ENCODE results near the gene CHGA. TPM values are rescaled to one million over a fixed set of nuclear protein-coding genes. Genes with fewer than 3 reads are reported as not detected.

CHGA gene
- polyA plus RNA-seq, 1 experiment, result not detected

DNA sequence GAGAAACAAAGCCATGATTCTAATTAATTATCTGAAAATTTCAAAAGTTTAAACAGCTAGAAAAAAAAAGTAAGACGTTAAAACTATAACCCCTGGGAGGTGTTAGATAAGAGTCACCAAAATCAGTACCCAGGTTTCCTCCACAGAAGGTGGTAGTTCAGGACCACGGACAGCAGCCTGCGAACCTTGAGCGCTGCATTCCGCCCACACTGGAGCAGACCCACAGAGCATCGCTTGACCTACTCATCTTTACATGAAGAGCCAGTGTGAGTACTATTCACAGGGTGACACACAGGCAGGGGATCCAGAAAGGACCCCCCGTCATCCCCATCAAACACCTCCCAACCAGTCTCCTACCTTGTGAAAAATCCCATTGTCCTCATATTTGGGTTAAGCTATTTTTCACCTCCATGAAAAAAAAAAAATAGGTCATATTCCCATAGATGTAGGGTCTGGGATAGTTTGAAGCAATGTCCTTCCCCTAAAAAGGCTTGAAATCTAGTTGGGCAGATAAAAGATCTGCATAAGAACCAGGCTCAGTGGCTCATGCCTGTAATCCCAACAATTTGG is 8.8 kb upstream of the CHGA start:
- DNase-seq (ENCODE audit: low read depth, low spot score), result no peak
- ChIA-PET CTCF (no interaction called here), POLR2A (no interaction called here)
- no peaks in the 10 kb centered on the region; the same call in 1 of the 2 replicates for H3K9me3 ChIP-seq (ENCODE audit: control insufficient read depth, insufficient read depth, low read length)
- H3K4me3 ChIP-seq (ENCODE audit: low read depth, low read length), result no peak overlapping the region
- H3K27me3 ChIP-seq (ENCODE audit: control insufficient read depth, insufficient read depth, low read length), result no peaks in the 10 kb centered on the region
- TF ChIP-seq, protein P1, sequence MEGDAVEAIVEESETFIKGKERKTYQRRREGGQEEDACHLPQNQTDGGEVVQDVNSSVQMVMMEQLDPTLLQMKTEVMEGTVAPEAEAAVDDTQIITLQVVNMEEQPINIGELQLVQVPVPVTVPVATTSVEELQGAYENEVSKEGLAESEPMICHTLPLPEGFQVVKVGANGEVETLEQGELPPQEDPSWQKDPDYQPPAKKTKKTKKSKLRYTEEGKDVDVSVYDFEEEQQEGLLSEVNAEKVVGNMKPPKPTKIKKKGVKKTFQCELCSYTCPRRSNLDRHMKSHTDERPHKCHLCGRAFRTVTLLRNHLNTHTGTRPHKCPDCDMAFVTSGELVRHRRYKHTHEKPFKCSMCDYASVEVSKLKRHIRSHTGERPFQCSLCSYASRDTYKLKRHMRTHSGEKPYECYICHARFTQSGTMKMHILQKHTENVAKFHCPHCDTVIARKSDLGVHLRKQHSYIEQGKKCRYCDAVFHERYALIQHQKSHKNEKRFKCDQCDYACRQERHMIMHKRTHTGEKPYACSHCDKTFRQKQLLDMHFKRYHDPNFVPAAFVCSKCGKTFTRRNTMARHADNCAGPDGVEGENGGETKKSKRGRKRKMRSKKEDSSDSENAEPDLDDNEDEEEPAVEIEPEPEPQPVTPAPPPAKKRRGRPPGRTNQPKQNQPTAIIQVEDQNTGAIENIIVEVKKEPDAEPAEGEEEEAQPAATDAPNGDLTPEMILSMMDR (IDR thresholded peaks at IDR 0.05; ENCODE audit: low read depth, low read length), result no peak
- no peak overlapping the region for H3K27ac ChIP-seq (ENCODE audit: low read depth, low read length)

DNA sequence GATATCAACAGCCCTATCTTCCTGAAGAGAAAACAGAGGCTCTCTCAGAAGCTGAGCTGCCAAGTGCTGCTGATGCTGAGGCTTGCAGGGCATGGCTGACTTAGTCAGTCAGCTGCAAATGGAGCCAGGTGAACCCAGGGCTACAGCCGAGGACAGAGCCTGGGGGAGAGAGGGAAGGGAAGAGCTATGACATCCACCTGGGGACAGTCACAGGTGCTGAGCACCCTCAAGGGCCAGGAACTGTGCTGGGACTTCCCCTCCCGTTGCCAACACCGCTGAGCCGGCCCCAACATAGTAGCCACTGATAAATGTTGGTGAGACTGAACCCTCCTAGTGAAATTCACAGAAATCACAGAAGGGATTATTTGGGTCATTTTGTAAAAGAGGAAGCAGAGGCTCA is 6.7 kb upstream of the CHGA start:
- H3K9me3 ChIP-seq (ENCODE audit: control insufficient read depth, insufficient read depth, low read length), result no peaks in the 10 kb centered on the region; the same call in 1 of the 2 replicates
- POLR2A ChIA-PET, result no interaction called here
- no peak overlapping the region for H3K4me3 ChIP-seq (ENCODE audit: low read depth, low read length)
- no peak overlapping the region for H3K27ac ChIP-seq (ENCODE audit: low read depth, low read length)
- no peaks in the 10 kb centered on the region for H3K27me3 ChIP-seq (ENCODE audit: control insufficient read depth, insufficient read depth, low read length)
- TF ChIP-seq, protein P1 (IDR thresholded peaks at IDR 0.05; ENCODE audit: low read depth, low read length), result no peak
- CTCF ChIA-PET, result no interaction called here
- DNase-seq (ENCODE audit: low read depth, low spot score), result no peak

DNA sequence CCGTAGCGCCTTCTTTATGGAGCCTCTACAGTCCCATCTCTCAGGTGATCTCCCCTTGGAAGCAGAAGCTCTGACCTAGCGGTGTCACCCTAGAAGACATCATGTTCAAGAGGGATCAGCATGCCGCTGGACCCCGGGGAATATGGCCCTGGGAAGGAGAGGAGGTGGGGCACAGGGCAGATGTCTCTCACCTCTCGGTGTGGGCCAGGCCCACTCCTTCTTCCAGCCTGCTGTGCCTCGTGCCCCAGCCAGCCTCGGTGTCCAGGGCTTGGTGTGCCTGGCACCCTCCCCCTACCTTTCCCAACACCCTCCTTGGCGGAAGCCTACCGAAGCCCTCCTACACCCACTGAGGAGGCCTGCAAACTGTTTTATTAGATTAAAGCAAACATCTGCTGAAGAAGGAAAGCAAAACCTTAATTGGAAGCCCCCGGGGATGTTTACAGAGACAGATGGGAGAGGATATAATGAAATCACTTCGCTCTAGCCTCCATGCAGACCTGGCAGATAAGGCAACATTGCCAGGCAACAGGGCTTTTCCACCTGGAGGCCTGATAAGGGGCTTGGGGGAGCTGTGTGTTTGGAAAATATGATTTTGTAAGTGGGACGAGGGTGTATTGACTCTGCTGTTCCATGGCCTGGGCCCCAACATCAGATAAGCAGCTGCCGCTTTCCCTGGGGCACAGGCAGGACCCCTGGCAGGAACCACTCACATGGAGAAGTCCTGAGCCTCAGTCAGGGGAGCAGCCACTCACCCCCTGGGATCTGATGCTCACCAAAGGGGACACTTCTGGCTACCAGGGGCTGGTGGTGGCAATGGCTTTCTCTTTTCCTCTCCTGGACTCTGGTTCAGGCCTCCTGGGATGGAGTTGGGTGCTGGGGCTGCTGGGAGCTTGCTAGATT is 5.7 kb upstream of the CHGA start:
- no peak overlapping the region for H3K27ac ChIP-seq (ENCODE audit: low read depth, low read length)
- DNase-seq (ENCODE audit: low read depth, low spot score), result no peak
- ChIA-PET POLR2A (no interaction called here), CTCF (no interaction called here)
- no peaks in the 10 kb centered on the region; the same call in 1 of the 2 replicates for H3K9me3 ChIP-seq (ENCODE audit: control insufficient read depth, insufficient read depth, low read length)
- no peak overlapping the region for H3K4me3 ChIP-seq (ENCODE audit: low read depth, low read length)
- peaks cover 2% of the 10 kb centered on the region for H3K27me3 ChIP-seq (ENCODE audit: control insufficient read depth, insufficient read depth, low read length)
- TF ChIP-seq, protein P1 (IDR thresholded peaks at IDR 0.05; ENCODE audit: low read depth, low read length), result no peak

DNA sequence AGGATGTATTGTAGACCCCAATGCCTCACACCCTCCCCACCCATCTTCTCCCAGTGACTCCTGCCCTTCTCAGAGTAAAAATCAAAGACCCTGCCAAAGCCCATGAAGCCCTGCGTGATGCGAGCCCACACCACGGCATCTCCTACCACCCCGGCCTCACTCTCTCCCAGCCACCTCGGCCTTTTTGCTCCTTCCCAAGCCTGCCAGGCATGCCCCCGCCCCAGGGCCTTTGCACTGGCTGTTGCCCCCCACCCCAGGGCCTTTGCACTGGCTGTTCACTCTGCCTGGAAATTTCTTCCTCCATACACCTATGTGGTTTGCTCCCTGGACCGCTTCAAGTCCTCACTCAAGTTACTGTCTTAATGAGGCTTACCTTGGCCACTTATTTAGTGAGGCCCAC is 5.0 kb upstream of the CHGA start:
- TF ChIP-seq, protein P1 (IDR thresholded peaks at IDR 0.05; ENCODE audit: low read depth, low read length), result no peak
- Histone ChIP-seq H3K9me3 (ENCODE audit: control insufficient read depth, insufficient read depth, low read length) (no peaks in the 10 kb centered on the region), H3K4me3 (ENCODE audit: low read depth, low read length) (no peak overlapping the region), H3K27ac (ENCODE audit: low read depth, low read length) (no peak overlapping the region), H3K27me3 (ENCODE audit: control insufficient read depth, insufficient read depth, low read length) (peaks cover 6% of the 10 kb centered on the region)
- no peak for DNase-seq (ENCODE audit: low read depth, low spot score)
- ChIA-PET POLR2A (no interaction called here), CTCF (no interaction called here)

DNA sequence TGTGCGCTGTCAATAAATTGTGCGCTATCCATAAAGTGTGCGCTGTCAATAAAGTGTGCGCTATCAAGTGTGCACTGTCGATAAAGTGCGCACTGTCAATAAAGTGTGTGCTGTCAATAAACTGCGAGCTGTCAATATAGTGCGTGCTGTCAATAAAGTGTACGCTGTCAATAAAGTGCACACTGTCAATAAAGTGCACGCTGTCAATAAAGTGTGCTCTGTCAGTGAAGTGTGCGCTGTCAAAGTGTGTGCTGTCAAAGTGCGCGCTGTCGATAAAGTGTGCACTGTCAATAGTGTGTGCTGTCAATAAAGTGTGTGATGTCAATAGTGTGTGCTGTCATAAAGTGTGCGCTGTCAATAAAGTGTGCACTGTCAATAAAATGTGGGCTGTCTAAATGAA is 2.9 kb upstream of the CHGA start:
- ChIA-PET CTCF (no interaction called here), POLR2A (no interaction called here)
- Histone ChIP-seq H3K4me3 (ENCODE audit: low read depth, low read length) (no peak overlapping the region), H3K27me3 (ENCODE audit: control insufficient read depth, insufficient read depth, low read length) (peaks cover 18% of the 10 kb centered on the region), H3K9me3 (ENCODE audit: control insufficient read depth, insufficient read depth, low read length) (no peaks in the 10 kb centered on the region), H3K27ac (ENCODE audit: low read depth, low read length) (no peak overlapping the region)
- TF ChIP-seq, protein P1 (IDR thresholded peaks at IDR 0.05; ENCODE audit: low read depth, low read length), result no peak
- no peak for DNase-seq (ENCODE audit: low read depth, low spot score)

Data from AG04450 (cell line).